Esophagus muscularis mucosa (tissue), 4 donors: ENCODE measurements around the gene PRKCE. TPM values are rescaled to one million over a fixed set of nuclear protein-coding genes. Genes with fewer than 3 reads are reported as not detected.

ENCODE experiments used
- DNase-seq: peaks from one replicate; pipeline ENCODE4 v3.0.0-alpha.2; 2017; ENCODE audit errors: extremely low spot score
- H3K27ac ChIP-seq, 4 donors: fragments of 200-600 bp; sonication (generic); replicated peaks in 1 of 4; 1 replicate in 3 of 4; 2 replicates in 1 of 4; pipeline ENCODE4 v1.5.1; 2016 to 2019; ENCODE audit warnings: mild to moderate bottlenecking in 1 of 4
- H3K27me3 ChIP-seq, 4 donors: fragments of 200-600 bp; sonication (generic); one replicate each; pipeline versions ENCODE4 v1.5.1 to v1.6.0; 2016 to 2019
- H3K36me3 ChIP-seq, 4 donors: fragments of 200-600 bp; sonication (generic); one replicate each; pipeline ENCODE4 v1.5.1; 2016 to 2019
- H3K4me1 ChIP-seq, 4 donors: fragments of 200-600 bp; sonication (generic); one replicate each; pipeline ENCODE4 v1.5.1; 2016 to 2019
- H3K4me3 ChIP-seq, 4 donors: fragments of 200-600 bp; sonication (generic); 1 replicate in 2 of 4; 2 replicates in 2 of 4; pipeline ENCODE4 v1.5.1; 2016 to 2019; ENCODE audit warnings: mild to moderate bottlenecking in 4 of 4, moderate library complexity in 1 of 4
- H3K9me3 ChIP-seq, 4 donors: fragments of 200-600 bp; sonication (generic); 1 replicate in 3 of 4; 2 replicates in 1 of 4; pipeline ENCODE4 v1.5.1; 2016 to 2019
- CTCF ChIP-seq, 3 experiments: fragments of 200-600 bp in 2 of 3; fragments of 450-650 bp in 1 of 3; sonication (generic) in 2 of 3; IDR thresholded peaks; one replicate each; pipeline ENCODE4 v1.5.1; 2017 to 2019; ENCODE audit warnings: antibody characterized with exemption in 3 of 3, mild to moderate bottlenecking in 2 of 3, moderate library complexity in 1 of 3
- EP300 ChIP-seq: sonication (generic); formaldehyde crosslinking; IDR thresholded peaks from one replicate; pipeline ENCODE4 v1.6.1; 2017; ENCODE audit warnings: antibody characterized with exemption
- POLR2A ChIP-seq: fragments of 450-650 bp; IDR thresholded peaks from one replicate; pipeline ENCODE4 v1.6.1; 2017; ENCODE audit warnings: antibody characterized with exemption, moderate library complexity, mild to moderate bottlenecking, low read depth
- POLR2AphosphoS5 ChIP-seq, 2 donors: sonication (generic); formaldehyde crosslinking; IDR thresholded peaks; one replicate each; pipeline ENCODE4 v1.6.1; 2017; ENCODE audit warnings: antibody characterized with exemption in 2 of 2
- WGBS: methylation state at CpG from one replicate; pipeline ENCODE4 v1.1.5; 2018; 5-methylcytosine and 5-hydroxymethylcytosine counted together
- intact Hi-C: fragments of 100-400 bp; cut with DNase I; formaldehyde crosslinking; loops from one replicate; pipeline ENCODE4 v1.15.1; 2023
- total RNA-seq, 4 donors: library from RNA; depleted of rRNA; stranded (reverse); fragments of >200 nt; gene quantifications; one replicate each; pipeline versions ENCODE4 v1.1.0 to v1.2.1, GENCODE V29; 2016

PRKCE gene
- total RNA-seq, 4 donors from 2014 or later = 11.6 to 21.1 (median 13.0) TPM

GRCh38 chr2:45951025-45951727 lies 299.7 kb downstream of the PRKCE start:
- 94% methylated on average over 6 of the region's 7 CpGs for WGBS
- DNase-seq = no peak
- Histone ChIP-seq H3K27ac (no peak overlapping the region), H3K9me3 (no peaks in the 10 kb centered on the region), H3K27me3 (no peaks in the 10 kb centered on the region), H3K36me3 (no peaks in the 10 kb centered on the region), H3K4me1 (peaks cover 0 to 7% (median under 1%) of the 10 kb centered on the region in 4 donors), H3K4me3 (no peak overlapping the region)
- intact Hi-C loops = no loop called here
- TF ChIP-seq EP300 = no peak

GRCh38 chr2:45952591-45952990 lies 301.1 kb downstream of the PRKCE start:
- Histone ChIP-seq H3K27ac (no peak overlapping the region), H3K36me3 (no peaks in the 10 kb centered on the region), H3K9me3 (no peaks in the 10 kb centered on the region), H3K4me1 (no peaks in the 10 kb centered on the region), H3K27me3 (no peaks in the 10 kb centered on the region), H3K4me3 (no peak overlapping the region)
- WGBS = 92% methylated on average over 4 of the region's 4 CpGs
- intact Hi-C loops = no loop called here
- no peak for DNase-seq
- TF ChIP-seq CTCF (IDR thresholded peaks at IDR 0.05) = no peak
- no peak for TF ChIP-seq POLR2A
- TF ChIP-seq POLR2AphosphoS5 (IDR thresholded peaks at IDR 0.05) = no peak
- TF ChIP-seq EP300 = no peak

- H3K27ac ChIP-seq = no peak overlapping the region
- H3K4me1 ChIP-seq = no peaks in the 10 kb centered on the region
- no peaks in the 10 kb centered on the region for H3K36me3 ChIP-seq
- DNase-seq = no peak
- H3K9me3 ChIP-seq = no peaks in the 10 kb centered on the region
- WGBS = 94% methylated on average over 11 of the region's 11 CpGs
- H3K4me3 ChIP-seq = no peak overlapping the region
- TF ChIP-seq CTCF (IDR thresholded peaks at IDR 0.05) = no peak
- TF ChIP-seq POLR2AphosphoS5 (IDR thresholded peaks at IDR 0.05) = no peak
- no peak for TF ChIP-seq EP300
- TF ChIP-seq POLR2A = no peak
- H3K27me3 ChIP-seq = no peaks in the 10 kb centered on the region
- intact Hi-C loops = no loop called here
Measured at GRCh38 chr2:45953376-45954027, 302.0 kb downstream of the PRKCE start.

GRCh38 chr2:45954233-45954850 lies 302.9 kb downstream of the PRKCE start:
- Histone ChIP-seq H3K4me1 (peaks cover 0 to 6% (median 2%) of the 10 kb centered on the region in 4 donors), H3K36me3 (no peaks in the 10 kb centered on the region), H3K27ac (no peak overlapping the region), H3K4me3 (no peak overlapping the region), H3K27me3 (no peaks in the 10 kb centered on the region), H3K9me3 (no peaks in the 10 kb centered on the region)
- DNase-seq = no peak
- TF ChIP-seq POLR2A = no peak
- TF ChIP-seq EP300 = no peak
- no peak for TF ChIP-seq CTCF (IDR thresholded peaks at IDR 0.05)
- 81% methylated on average over 1 of the region's 1 CpG for WGBS
- intact Hi-C loops = no loop called here

GRCh38 chr2:45957533-45958227 lies 306.2 kb downstream of the PRKCE start:
- Histone ChIP-seq H3K4me1 (peaks cover 15 to 37% (median 27%) of the 10 kb centered on the region in 4 donors), H3K27ac (no peak overlapping the region), H3K36me3 (no peaks in the 10 kb centered on the region), H3K27me3 (no peaks in the 10 kb centered on the region), H3K9me3 (no peaks in the 10 kb centered on the region), H3K4me3 (no peak overlapping the region)
- intact Hi-C loops = no loop called here
- DNase-seq = no peak
- 99% methylated on average over 4 of the region's 4 CpGs for WGBS
- TF ChIP-seq EP300 = no peak
- TF ChIP-seq POLR2A = no peak
